ENCODE data around the gene ZNF672.

Gene ZNF672

GRCh38 chr1:248821101-248821500 lies 16.9 kb upstream of the ZNF672 start:
- peaks cover 24% of the 10 kb centered on the region for H3K79me1 ChIP-seq (replicated peaks; ENCODE audit: low read length, poor library complexity, severe bottlenecking)
- H2AFZ ChIP-seq (ENCODE audit: low read depth, low read length): no peak overlapping the region
- no peak overlapping the region for H3K23ac ChIP-seq (ENCODE audit: low read length in 2 of 2)
- H3K4me2 ChIP-seq (ENCODE audit: low read length, poor library complexity, severe bottlenecking): no peak overlapping the region
- H3K14ac ChIP-seq (ENCODE audit: low read length in 2 of 2): no peak overlapping the region
- no peak overlapping the region for H3K4ac ChIP-seq (ENCODE audit: low read depth in 1 of 2, low read length in 2 of 2)
- H3K9ac ChIP-seq (ENCODE audit: low read length): peak overlapping the region; percentile 51
- H2BK5ac ChIP-seq (ENCODE audit: low read depth, low read length, poor library complexity, severe bottlenecking): peak overlapping the region; percentile 11
- H4K91ac ChIP-seq (ENCODE audit: low read length): no peak overlapping the region
- peaks cover 56 to 64% of the 10 kb centered on the region in 2 experiments for H3K36me3 ChIP-seq (ENCODE audit: control insufficient read depth in 1 of 2, insufficient read depth in 2 of 2, low read depth in 1 of 2, low read length in 2 of 2)
- peak overlapping the region in 1 of 2 experiments; percentile 34 for H3K4me3 ChIP-seq (ENCODE audit: insufficient read depth in 1 of 2, low read depth in 1 of 2, low read length in 2 of 2)
- no peak overlapping the region for H2BK120ac ChIP-seq (ENCODE audit: low read depth, low read length)
- peaks cover 36% of the 10 kb centered on the region for H3K4me1 ChIP-seq (ENCODE audit: control insufficient read depth, insufficient read depth, low read depth, low read length)
- H3K18ac ChIP-seq (ENCODE audit: low read depth in 1 of 2, low read length in 2 of 2): no peak overlapping the region
- H3K27me3 ChIP-seq (ENCODE audit: control insufficient read depth in 1 of 2, insufficient read depth in 1 of 2, low read length in 2 of 2): no peaks in the 10 kb centered on the region
- DNase-seq: no peak
- 24% methylated on average over 3 of the region's 3 CpGs for WGBS
- peak overlapping the region; percentile 54 for H4K8ac ChIP-seq (ENCODE audit: low read length)
- no peak overlapping the region for H2BK15ac ChIP-seq (ENCODE audit: low read depth, poor library complexity, severe bottlenecking)
- H2BK12ac ChIP-seq (ENCODE audit: low read length in 2 of 2): no peak overlapping the region
- H2AK5ac ChIP-seq (ENCODE audit: low read length, severe bottlenecking): peak overlapping the region; percentile 93
- H3K9me3 ChIP-seq (ENCODE audit: control insufficient read depth, low read length): no peaks in the 10 kb centered on the region
- peak overlapping the region; percentile 93 for H3K27ac ChIP-seq (ENCODE audit: low read length, poor library complexity, severe bottlenecking)

- Histone ChIP-seq H3K4ac (ENCODE audit: low read depth in 1 of 2, low read length in 2 of 2) (no peak overlapping the region), H3K23ac (ENCODE audit: low read length in 2 of 2) (peak overlapping the region in 1 of 2 experiments; percentile 26), H2AK5ac (ENCODE audit: low read length, severe bottlenecking) (peak overlapping the region; percentile 75), H3K79me1 (replicated peaks; ENCODE audit: low read length, poor library complexity, severe bottlenecking) (peaks cover 22% of the 10 kb centered on the region), H4K91ac (ENCODE audit: low read length) (no peak overlapping the region), H2AFZ (ENCODE audit: low read depth, low read length) (no peak overlapping the region), H3K4me1 (ENCODE audit: control insufficient read depth, insufficient read depth, low read depth, low read length) (peaks cover 36% of the 10 kb centered on the region), H3K27me3 (ENCODE audit: control insufficient read depth in 1 of 2, insufficient read depth in 1 of 2, low read length in 2 of 2) (no peaks in the 10 kb centered on the region), H2BK12ac (ENCODE audit: low read length in 2 of 2) (no peak overlapping the region), H3K9me3 (ENCODE audit: control insufficient read depth, low read length) (no peaks in the 10 kb centered on the region), H2BK15ac (ENCODE audit: low read depth, poor library complexity, severe bottlenecking) (no peak overlapping the region), H2BK5ac (ENCODE audit: low read depth, low read length, poor library complexity, severe bottlenecking) (no peak overlapping the region), H3K36me3 (ENCODE audit: control insufficient read depth in 1 of 2, insufficient read depth in 2 of 2, low read depth in 1 of 2, low read length in 2 of 2) (peaks cover 51 to 58% of the 10 kb centered on the region in 2 experiments), H3K4me3 (ENCODE audit: insufficient read depth in 1 of 2, low read depth in 1 of 2, low read length in 2 of 2) (peak overlapping the region; percentile 0 to 34), H2BK120ac (ENCODE audit: low read depth, low read length) (no peak overlapping the region), H4K8ac (ENCODE audit: low read length) (no peak overlapping the region), H3K27ac (ENCODE audit: low read length, poor library complexity, severe bottlenecking) (peak overlapping the region; percentile 93), H3K4me2 (ENCODE audit: low read length, poor library complexity, severe bottlenecking) (peak overlapping the region; percentile 36), H3K9ac (ENCODE audit: low read length) (peak overlapping the region; percentile 51), H3K18ac (ENCODE audit: low read depth in 1 of 2, low read length in 2 of 2) (no peak overlapping the region), H3K14ac (ENCODE audit: low read length in 2 of 2) (no peak overlapping the region)
- 93% methylated on average over 7 of the region's 7 CpGs for WGBS
- no peak for DNase-seq
These were observed 16.4 kb upstream of the ZNF672 start for GRCh38 chr1:248821641-248822040.

GRCh38 chr1:248822148-248823032 lies 15.6 kb upstream of the ZNF672 start:
- no peak overlapping the region for H2BK15ac ChIP-seq (ENCODE audit: low read depth, poor library complexity, severe bottlenecking)
- H3K79me1 ChIP-seq (replicated peaks; ENCODE audit: low read length, poor library complexity, severe bottlenecking): peaks cover 17% of the 10 kb centered on the region
- H3K27ac ChIP-seq (ENCODE audit: low read length, poor library complexity, severe bottlenecking): peak overlapping the region; percentile 93
- no peak overlapping the region for H4K91ac ChIP-seq (ENCODE audit: low read length)
- no peak overlapping the region for H3K4me2 ChIP-seq (ENCODE audit: low read length, poor library complexity, severe bottlenecking)
- H3K4ac ChIP-seq (ENCODE audit: low read depth in 1 of 2, low read length in 2 of 2): no peak overlapping the region
- H2BK5ac ChIP-seq (ENCODE audit: low read depth, low read length, poor library complexity, severe bottlenecking): no peak overlapping the region
- 93% methylated on average over 14 of the region's 15 CpGs for WGBS
- H2BK12ac ChIP-seq (ENCODE audit: low read length in 2 of 2): no peak overlapping the region
- no peak overlapping the region for H3K18ac ChIP-seq (ENCODE audit: low read depth in 1 of 2, low read length in 2 of 2)
- no peaks in the 10 kb centered on the region for H3K9me3 ChIP-seq (ENCODE audit: control insufficient read depth, low read length)
- no peak overlapping the region for H3K14ac ChIP-seq (ENCODE audit: low read length in 2 of 2)
- H3K36me3 ChIP-seq (ENCODE audit: control insufficient read depth in 1 of 2, insufficient read depth in 2 of 2, low read depth in 1 of 2, low read length in 2 of 2): peaks cover 43 to 51% of the 10 kb centered on the region in 2 experiments
- H3K4me3 ChIP-seq (ENCODE audit: insufficient read depth in 1 of 2, low read depth in 1 of 2, low read length in 2 of 2): peak overlapping the region in 1 of 2 experiments; percentile 94
- DNase-seq: no peak
- no peak overlapping the region for H2AFZ ChIP-seq (ENCODE audit: low read depth, low read length)
- no peak overlapping the region for H2BK120ac ChIP-seq (ENCODE audit: low read depth, low read length)
- H3K23ac ChIP-seq (ENCODE audit: low read length in 2 of 2): peak overlapping the region in 1 of 2 experiments; percentile 26
- peaks cover 36% of the 10 kb centered on the region for H3K4me1 ChIP-seq (ENCODE audit: control insufficient read depth, insufficient read depth, low read depth, low read length)
- no peaks in the 10 kb centered on the region for H3K27me3 ChIP-seq (ENCODE audit: control insufficient read depth in 1 of 2, insufficient read depth in 1 of 2, low read length in 2 of 2)
- H3K9ac ChIP-seq (ENCODE audit: low read length): peak overlapping the region; percentile 65
- H2AK5ac ChIP-seq (ENCODE audit: low read length, severe bottlenecking): peak overlapping the region; percentile 75
- no peak overlapping the region for H4K8ac ChIP-seq (ENCODE audit: low read length)

GRCh38 chr1:248823517-248824001 lies 14.5 kb upstream of the ZNF672 start:
- 87% methylated on average over 2 of the region's 2 CpGs for WGBS
- H2AFZ ChIP-seq (ENCODE audit: low read depth, low read length): no peak overlapping the region

More at GRCh38 chr1:248823517-248824001, 14.5 kb upstream of the ZNF672 start:
- Histone ChIP-seq H3K4me3 (ENCODE audit: insufficient read depth in 1 of 2, low read depth in 1 of 2, low read length in 2 of 2) (peak overlapping the region in 1 of 2 experiments; percentile 94), H2BK120ac (ENCODE audit: low read depth, low read length) (no peak overlapping the region), H3K4me1 (ENCODE audit: control insufficient read depth, insufficient read depth, low read depth, low read length) (peaks cover 35% of the 10 kb centered on the region), H3K18ac (ENCODE audit: low read depth in 1 of 2, low read length in 2 of 2) (no peak overlapping the region), H3K27ac (ENCODE audit: low read length, poor library complexity, severe bottlenecking) (no peak overlapping the region), H3K14ac (ENCODE audit: low read length in 2 of 2) (no peak overlapping the region), H3K9me3 (ENCODE audit: control insufficient read depth, low read length) (no peaks in the 10 kb centered on the region), H2BK12ac (ENCODE audit: low read length in 2 of 2) (no peak overlapping the region), H2AK5ac (ENCODE audit: low read length, severe bottlenecking) (no peak overlapping the region), H3K4me2 (ENCODE audit: low read length, poor library complexity, severe bottlenecking) (peak overlapping the region; percentile 4), H3K23ac (ENCODE audit: low read length in 2 of 2) (no peak overlapping the region), H4K8ac (ENCODE audit: low read length) (no peak overlapping the region), H3K4ac (ENCODE audit: low read depth in 1 of 2, low read length in 2 of 2) (no peak overlapping the region), H3K27me3 (ENCODE audit: control insufficient read depth in 1 of 2, insufficient read depth in 1 of 2, low read length in 2 of 2) (no peaks in the 10 kb centered on the region), H2BK5ac (ENCODE audit: low read depth, low read length, poor library complexity, severe bottlenecking) (no peak overlapping the region), H3K36me3 (ENCODE audit: control insufficient read depth in 1 of 2, insufficient read depth in 2 of 2, low read depth in 1 of 2, low read length in 2 of 2) (peaks cover 32 to 43% of the 10 kb centered on the region in 2 experiments), H3K79me1 (replicated peaks; ENCODE audit: low read length, poor library complexity, severe bottlenecking) (peaks cover 15% of the 10 kb centered on the region), H4K91ac (ENCODE audit: low read length) (no peak overlapping the region), H3K9ac (ENCODE audit: low read length) (peak overlapping the region; percentile 96), H2BK15ac (ENCODE audit: low read depth, poor library complexity, severe bottlenecking) (no peak overlapping the region)
- DNase-seq: no peak
